ENCODE data around the gene NOXO1. TPM values are rescaled to one million over a fixed set of nuclear protein-coding genes. Genes with fewer than 3 reads are reported as not detected.
"Not testable (repeated sequence)": the region's sequence is repeated elsewhere in the genome, so short reads cannot be mapped to it uniquely, and the experiment has no call there.

Gene NOXO1
- polyA plus RNA-seq, 3 donors = 0.09 TPM; not detected in 2

DNA sequence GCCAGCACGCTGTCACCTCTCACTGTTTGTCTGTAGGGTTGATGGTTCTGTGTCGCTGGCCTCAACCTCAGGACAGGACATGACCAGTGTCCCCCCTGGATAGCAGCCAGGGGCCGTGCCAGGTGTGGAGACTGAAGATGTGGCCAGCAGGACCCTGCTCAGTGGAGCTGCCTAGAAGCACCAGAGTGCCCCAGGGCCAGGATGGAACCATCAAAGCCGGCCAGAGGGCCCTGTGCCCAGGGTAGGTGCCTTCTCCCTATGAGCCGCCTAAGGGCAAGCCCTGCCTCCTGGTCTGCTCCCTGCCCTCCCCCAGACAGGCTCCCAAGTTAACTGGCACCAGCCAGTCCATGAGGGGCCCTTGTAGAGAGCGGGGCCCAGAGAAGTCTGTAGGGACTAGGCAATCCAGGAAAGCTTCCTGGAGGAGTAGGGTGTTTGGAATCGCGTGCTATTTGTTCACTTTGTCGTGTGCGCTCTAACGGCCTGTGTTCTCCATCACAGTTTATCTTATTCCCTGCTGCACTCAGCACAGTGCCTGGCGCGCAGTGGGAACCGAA, 22.5 kb downstream of the NOXO1 start:
- Histone ChIP-seq H2AFZ (ENCODE audit: insufficient read depth, low read depth, low read length, poor library complexity, severe bottlenecking) (peak overlapping the region; percentile 95), H4K20me1 (ENCODE audit: insufficient read depth, low read length) (peaks cover 30% of the 10 kb centered on the region), H3K4me1 (ENCODE audit: control insufficient read depth in 1 of 2, insufficient read depth in 2 of 2, low read length in 2 of 2) (peaks cover 27 to 39% of the 10 kb centered on the region in 2 donors), H3K9me3 (replicated peaks in 1 of 2; ENCODE audit: control insufficient read depth in 1 of 2, insufficient read depth in 1 of 2, low read length in 2 of 2) (no peaks in the 10 kb centered on the region), H3K27me3 (ENCODE audit: control insufficient read depth in 2 of 2, insufficient read depth in 2 of 2, low read length in 2 of 2) (no peaks in the 10 kb centered on the region), H3K79me2 (ENCODE audit: insufficient read depth, low read length) (peaks cover 31% of the 10 kb centered on the region), H3K36me3 (replicated peaks in 1 of 2; ENCODE audit: control insufficient read depth in 1 of 2, insufficient read depth in 2 of 2, low read length in 2 of 2) (peaks cover 21% of the 10 kb centered on the region in 2 donors), H3K27ac (ENCODE audit: low read depth in 1 of 2, low read length in 2 of 2) (no peak overlapping the region), H3K9ac (ENCODE audit: insufficient read depth, low read length, poor library complexity, severe bottlenecking) (no peak overlapping the region), H3K4me3 (replicated peaks in 1 of 3; ENCODE audit: low read depth in 2 of 3, low read length in 3 of 3) (peak overlapping the region in 1 of 3 experiments; percentile 93), H3K4me2 (replicated peaks; ENCODE audit: extremely low read depth, low read length, poor library complexity, severe bottlenecking) (peak overlapping the region; percentile 82)
- Mint-ChIP-seq H3K27ac (peak overlapping the region in 2 of 7 donors; percentile 68 to 83), H3K36me3 (peaks cover 24 to 28% of the 10 kb centered on the region in 2 donors), H3K4me3 (peak overlapping the region; percentile 51 to 91), H3K4me1 (peaks cover 34% of the 10 kb centered on the region), H3K9me3 (peaks cover 0 to 8% (median 0%) of the 10 kb centered on the region in 7 donors), H3K27me3 (ENCODE audit: low read depth in 3 of 3) (peaks cover 8 to 37% (median 27%) of the 10 kb centered on the region in 3 donors)
- WGBS (ENCODE audit: insufficient coverage) = 38% methylated on average over 10 of the region's 14 CpGs
- no peak for DNase-seq
- TF ChIP-seq, protein P1, sequence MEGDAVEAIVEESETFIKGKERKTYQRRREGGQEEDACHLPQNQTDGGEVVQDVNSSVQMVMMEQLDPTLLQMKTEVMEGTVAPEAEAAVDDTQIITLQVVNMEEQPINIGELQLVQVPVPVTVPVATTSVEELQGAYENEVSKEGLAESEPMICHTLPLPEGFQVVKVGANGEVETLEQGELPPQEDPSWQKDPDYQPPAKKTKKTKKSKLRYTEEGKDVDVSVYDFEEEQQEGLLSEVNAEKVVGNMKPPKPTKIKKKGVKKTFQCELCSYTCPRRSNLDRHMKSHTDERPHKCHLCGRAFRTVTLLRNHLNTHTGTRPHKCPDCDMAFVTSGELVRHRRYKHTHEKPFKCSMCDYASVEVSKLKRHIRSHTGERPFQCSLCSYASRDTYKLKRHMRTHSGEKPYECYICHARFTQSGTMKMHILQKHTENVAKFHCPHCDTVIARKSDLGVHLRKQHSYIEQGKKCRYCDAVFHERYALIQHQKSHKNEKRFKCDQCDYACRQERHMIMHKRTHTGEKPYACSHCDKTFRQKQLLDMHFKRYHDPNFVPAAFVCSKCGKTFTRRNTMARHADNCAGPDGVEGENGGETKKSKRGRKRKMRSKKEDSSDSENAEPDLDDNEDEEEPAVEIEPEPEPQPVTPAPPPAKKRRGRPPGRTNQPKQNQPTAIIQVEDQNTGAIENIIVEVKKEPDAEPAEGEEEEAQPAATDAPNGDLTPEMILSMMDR (IDR thresholded peaks at IDR 0.05) = no peak
- intact Hi-C loops (cut with micrococcal nuclease) = no loop called here

DNA sequence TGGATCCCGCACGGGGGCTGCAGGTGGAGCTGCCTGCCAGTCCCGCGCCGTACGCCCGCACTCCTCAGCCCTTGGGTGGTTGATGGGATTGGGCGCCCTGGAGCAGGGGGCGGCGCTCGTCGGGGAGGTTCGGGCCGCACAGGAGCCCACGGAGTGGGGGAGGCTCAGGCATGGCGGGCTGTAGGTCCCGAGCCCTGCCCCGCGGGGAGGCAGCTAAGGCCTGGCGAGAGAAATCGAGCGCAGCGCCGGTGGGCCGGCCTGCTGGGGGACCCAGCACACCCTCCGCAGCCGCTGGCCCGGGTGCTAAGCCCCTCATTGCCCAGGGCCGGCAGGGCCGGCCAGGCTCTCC, 23.2 kb downstream of the NOXO1 start:
- H3K36me3 ChIP-seq (replicated peaks in 1 of 2; ENCODE audit: control insufficient read depth in 1 of 2, insufficient read depth in 2 of 2, low read length in 2 of 2) = peaks cover 21% of the 10 kb centered on the region in 2 donors
- H3K27me3 ChIP-seq (ENCODE audit: control insufficient read depth in 2 of 2, insufficient read depth in 2 of 2, low read length in 2 of 2); H3K9ac ChIP-seq (ENCODE audit: insufficient read depth, low read length, poor library complexity, severe bottlenecking); H3K9me3 ChIP-seq (replicated peaks in 1 of 2; ENCODE audit: control insufficient read depth in 1 of 2, insufficient read depth in 1 of 2, low read length in 2 of 2); H3K27ac ChIP-seq (ENCODE audit: low read depth in 1 of 2, low read length in 2 of 2); H3K4me3 Mint-ChIP-seq; DNase-seq; H3K9me3 Mint-ChIP-seq; H3K4me3 ChIP-seq (replicated peaks in 1 of 3; ENCODE audit: low read depth in 2 of 3, low read length in 3 of 3); H3K27ac Mint-ChIP-seq; H3K4me2 ChIP-seq (replicated peaks; ENCODE audit: extremely low read depth, low read length, poor library complexity, severe bottlenecking); intact Hi-C loops (cut with micrococcal nuclease); H2AFZ ChIP-seq (ENCODE audit: insufficient read depth, low read depth, low read length, poor library complexity, severe bottlenecking): not testable (repeated sequence)
- H3K79me2 ChIP-seq (ENCODE audit: insufficient read depth, low read length) = peaks cover 24% of the 10 kb centered on the region
- 72% methylated on average over 25 of the region's 30 CpGs for WGBS (ENCODE audit: insufficient coverage)
- H3K4me1 Mint-ChIP-seq = peaks cover 27% of the 10 kb centered on the region
- H3K4me1 ChIP-seq (ENCODE audit: control insufficient read depth in 1 of 2, insufficient read depth in 2 of 2, low read length in 2 of 2) = peaks cover 21 to 32% of the 10 kb centered on the region in 2 donors
- H4K20me1 ChIP-seq (ENCODE audit: insufficient read depth, low read length) = peaks cover 24% of the 10 kb centered on the region
- H3K27me3 Mint-ChIP-seq (ENCODE audit: low read depth in 3 of 3) = peaks cover 8 to 37% (median 26%) of the 10 kb centered on the region in 3 donors
- peaks cover 20 to 22% of the 10 kb centered on the region in 2 donors for H3K36me3 Mint-ChIP-seq

DNA sequence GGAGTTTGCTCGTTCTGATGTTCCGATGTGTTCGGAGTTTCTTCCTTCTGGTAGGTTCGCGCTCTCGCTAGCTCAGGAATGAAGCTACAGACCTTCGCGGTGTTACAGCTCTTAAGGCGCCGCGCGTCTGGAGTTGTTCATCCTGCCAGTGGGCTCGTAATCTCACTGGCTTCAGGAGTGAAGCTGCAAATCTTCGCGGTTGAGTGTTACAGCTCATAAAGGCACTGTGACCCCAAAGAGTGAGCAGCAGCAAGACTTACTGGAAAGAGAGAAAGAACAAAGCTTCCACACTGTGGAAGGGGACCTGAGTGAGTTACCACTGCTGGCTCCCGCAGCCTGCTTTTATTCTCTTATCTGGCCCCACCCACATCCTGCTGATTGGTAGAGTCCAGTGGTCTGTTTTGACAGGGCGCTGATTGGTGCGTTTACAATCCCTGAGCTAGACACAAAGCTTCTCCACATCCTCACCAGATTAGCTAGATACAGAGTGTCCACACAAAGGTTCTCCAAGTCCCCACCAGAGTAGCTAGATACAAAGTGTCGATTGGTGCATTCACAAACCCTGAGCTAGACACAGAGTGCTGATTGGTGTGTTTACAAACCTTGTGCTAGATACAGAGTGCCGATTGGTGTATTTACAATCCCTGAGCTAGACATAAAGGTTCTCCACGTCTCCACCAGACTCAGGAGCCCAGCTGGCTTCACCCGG, 23.7 kb downstream of the NOXO1 start:
- H3K4me2 ChIP-seq (replicated peaks; ENCODE audit: extremely low read depth, low read length, poor library complexity, severe bottlenecking); intact Hi-C loops (cut with micrococcal nuclease); H3K27ac Mint-ChIP-seq; H3K4me3 ChIP-seq (replicated peaks in 1 of 3; ENCODE audit: low read depth in 2 of 3, low read length in 3 of 3); H3K27me3 ChIP-seq (ENCODE audit: control insufficient read depth in 2 of 2, insufficient read depth in 2 of 2, low read length in 2 of 2); DNase-seq; H2AFZ ChIP-seq (ENCODE audit: insufficient read depth, low read depth, low read length, poor library complexity, severe bottlenecking); H3K9ac ChIP-seq (ENCODE audit: insufficient read depth, low read length, poor library complexity, severe bottlenecking); H3K9me3 Mint-ChIP-seq; H3K27ac ChIP-seq (ENCODE audit: low read depth in 1 of 2, low read length in 2 of 2); H3K4me3 Mint-ChIP-seq; H3K9me3 ChIP-seq (replicated peaks in 1 of 2; ENCODE audit: control insufficient read depth in 1 of 2, insufficient read depth in 1 of 2, low read length in 2 of 2): not testable (repeated sequence)
- Histone ChIP-seq H3K79me2 (ENCODE audit: insufficient read depth, low read length) (peaks cover 19% of the 10 kb centered on the region), H4K20me1 (ENCODE audit: insufficient read depth, low read length) (peaks cover 18% of the 10 kb centered on the region), H3K4me1 (ENCODE audit: control insufficient read depth in 1 of 2, insufficient read depth in 2 of 2, low read length in 2 of 2) (peaks cover 21 to 29% of the 10 kb centered on the region in 2 donors), H3K36me3 (replicated peaks in 1 of 2; ENCODE audit: control insufficient read depth in 1 of 2, insufficient read depth in 2 of 2, low read length in 2 of 2) (peaks cover 16% of the 10 kb centered on the region in 2 donors)
- H3K36me3 Mint-ChIP-seq = peaks cover 15 to 16% of the 10 kb centered on the region in 2 donors
- H3K4me1 Mint-ChIP-seq = peaks cover 23% of the 10 kb centered on the region
- H3K27me3 Mint-ChIP-seq (ENCODE audit: low read depth in 3 of 3) = peaks cover 8 to 37% (median 28%) of the 10 kb centered on the region in 3 donors
- WGBS (ENCODE audit: insufficient coverage) = 97% methylated on average over 16 of the region's 22 CpGs
